ENCODE measurements around the gene DHCR24.

- TF ChIP-seq POLR2A (IDR thresholded peaks at IDR 0.05; ENCODE audit: low read length) (no peak), GATA1 (IDR thresholded peaks at IDR 0.05; ENCODE audit: low read depth, low read length) (no peak)
Measured at GRCh38 chr1:54861070-54861761, 25.8 kb downstream of the DHCR24 start.

Data from erythroblast (primary cell).